Caco-2 (cell line): ENCODE data around the gene TOMM34. TPM values are rescaled to one million over a fixed set of nuclear protein-coding genes. Genes with fewer than 3 reads are reported as not detected.

ENCODE experiments used
- BruUV-seq: library from RNA; stranded (reverse); fragments of 400-500 nt; replicated peaks from 2 replicates; lab custom pipeline; 2021; lab: Mats Ljungman, UMichigan
- CTCF ChIA-PET: fragments of 300-600 bp; sonication (Branson Sonifier 250); formaldehyde crosslinking; loops from one replicate; lab custom pipeline; 2022; ENCODE audit warnings: antibody characterized with exemption; lab: Charles Lee
- POLR2A ChIA-PET: fragments of 300-600 bp; sonication (Branson Sonifier 250); formaldehyde crosslinking; loops from one replicate; lab custom pipeline; 2022; ENCODE audit warnings: antibody characterized with exemption; lab: Charles Lee
- DNase-seq, 2 experiments: peaks; one replicate each; pipeline versions ENCODE4 v3.0.0 to v3.0.0-alpha.2; 2020 to 2022
- H3K27me3 ChIP-seq: replicated peaks from 2 replicates; pipeline ENCODE4 v1.6.0; 2011; ENCODE audit warnings: low read length; ENCODE audit not compliant: control insufficient read depth, insufficient read depth
- H3K36me3 ChIP-seq: 2 replicates; pipeline ENCODE4 v1.5.1; 2011; ENCODE audit warnings: low read length; ENCODE audit not compliant: control insufficient read depth, insufficient read depth
- H3K4me1 ChIP-seq: fragments of 250-450 bp; sonication (Bioruptor Pico); 2 replicates; pipeline ENCODE4 v1.5.1; 2020; ENCODE audit warnings: mild to moderate bottlenecking
- H3K4me3 ChIP-seq: 2 replicates; pipeline ENCODE4 v1.5.1; 2011; ENCODE audit warnings: low read depth, mild to moderate bottlenecking, control low read depth, low read length
- H3K9me3 ChIP-seq: fragments of 250-450 bp; sonication (Bioruptor Pico); 2 replicates; pipeline ENCODE4 v1.5.1; 2020; ENCODE audit warnings: mild to moderate bottlenecking, moderate library complexity
- H3K27ac Mint-ChIP-seq: one replicate; pipeline ENCODE4 v1.8.0; 2022; ENCODE audit warnings: mixed read lengths; ENCODE audit not compliant: unreplicated experiment
- H3K27me3 Mint-ChIP-seq: one replicate; pipeline ENCODE4 v1.8.0; 2022; ENCODE audit warnings: mixed read lengths; ENCODE audit not compliant: insufficient read depth, unreplicated experiment
- H3K36me3 Mint-ChIP-seq: one replicate; pipeline ENCODE4 v1.8.0; 2022; ENCODE audit warnings: mild to moderate bottlenecking, mixed read lengths; ENCODE audit not compliant: insufficient read depth, unreplicated experiment
- H3K4me1 Mint-ChIP-seq: one replicate; pipeline ENCODE4 v1.8.0; 2022; ENCODE audit warnings: low read depth, mixed read lengths; ENCODE audit not compliant: unreplicated experiment
- H3K4me3 Mint-ChIP-seq: one replicate; pipeline ENCODE4 v1.8.0; 2022; ENCODE audit warnings: mild to moderate bottlenecking, moderate library complexity, mixed read lengths; ENCODE audit not compliant: unreplicated experiment
- H3K9me3 Mint-ChIP-seq: one replicate; pipeline ENCODE4 v1.8.0; 2022; ENCODE audit warnings: mixed read lengths; ENCODE audit not compliant: unreplicated experiment
- CTCF ChIP-seq, 2 experiments: fragments of 200-600 bp in 1 of 2; IDR thresholded peaks; 1 replicate in 1 of 2; 2 replicates in 1 of 2; pipeline versions ENCODE4 v1.5.1 to v1.8.0; 2011 to 2022; ENCODE audit warnings: antibody characterized with exemption in 1 of 2, control low read depth in 1 of 2, inconsistent platforms in 1 of 2, low read depth in 1 of 2, low read length in 1 of 2, mild to moderate bottlenecking in 1 of 2, moderate library complexity in 1 of 2; ENCODE audit not compliant: insufficient read depth in 1 of 2, severe bottlenecking in 1 of 2, unreplicated experiment in 1 of 2
- intact Hi-C: fragments of 100-400 bp; cut with micrococcal nuclease; formaldehyde crosslinking; loops from one replicate; pipeline ENCODE4 v1.10.0; 2022; ENCODE audit not compliant: unreplicated experiment
- total RNA-seq: library from RNA; stranded (reverse); gene quantifications from 2 replicates; pipeline ENCODE4 v1.2.3, GENCODE V29; 2022

Gene TOMM34
- total RNA-seq, 1 experiment from 2014 or later, result 139 TPM

GRCh38 chr20:44897133-44897532 lies 63.1 kb downstream of the TOMM34 start:
- TF ChIP-seq CTCF (IDR thresholded peaks at IDR 0.05; ENCODE audit: insufficient read depth in 1 of 2, low read depth in 1 of 2, low read length in 1 of 2, severe bottlenecking in 1 of 2, unreplicated experiment in 1 of 2), result no peak
- Mint-ChIP-seq H3K9me3 (no peaks in the 10 kb centered on the region), H3K27me3 (no peaks in the 10 kb centered on the region), H3K4me3 (no peak overlapping the region), H3K27ac (no peak overlapping the region), H3K4me1 (peaks cover 26% of the 10 kb centered on the region), H3K36me3 (peaks cover 55% of the 10 kb centered on the region)
- H3K27me3 ChIP-seq, result no peaks in the 10 kb centered on the region
- H3K9me3 ChIP-seq, result no peaks in the 10 kb centered on the region
- BruUV-seq, result no TSS peak
- DNase-seq, result no peak
- H3K4me3 ChIP-seq, result no peak overlapping the region
- H3K36me3 ChIP-seq, result peaks cover 5% of the 10 kb centered on the region
- intact Hi-C loops, result no loop called here
- no peaks in the 10 kb centered on the region; the same call in 1 of the 2 replicates for H3K4me1 ChIP-seq
- ChIA-PET POLR2A (interaction anchor here (1.9 kb wide), 1 partner anchor 12 kb away, joined by 7 read pairs; the partner anchor contains the start of gene YWHAB), CTCF (no interaction called here)

GRCh38 chr20:44896583-44896982 lies 63.6 kb downstream of the TOMM34 start:
- CTCF ChIA-PET, result interaction anchor here (0.6 kb wide), 1 partner anchor 8 kb away, joined by 3 read pairs; no protein-coding TSS in a partner anchor
- H3K4me3 Mint-ChIP-seq, result no peak overlapping the region
- TF ChIP-seq CTCF (IDR thresholded peaks at IDR 0.05; ENCODE audit: insufficient read depth in 1 of 2, low read depth in 1 of 2, low read length in 1 of 2, severe bottlenecking in 1 of 2, unreplicated experiment in 1 of 2), result no peak
- intact Hi-C loops, result no loop called here
- POLR2A ChIA-PET, result interaction anchor here (1.9 kb wide), 1 partner anchor 11 kb away, joined by 7 read pairs; the partner anchor contains the start of gene YWHAB
- peaks cover 54% of the 10 kb centered on the region for H3K36me3 Mint-ChIP-seq
- H3K4me3 ChIP-seq, result no peak overlapping the region
- no peaks in the 10 kb centered on the region for H3K27me3 Mint-ChIP-seq
- no peaks in the 10 kb centered on the region for H3K9me3 ChIP-seq
- no TSS peak for BruUV-seq
- 0 out of 2 replicates have a peak, but pooled peaks cover 3% of the 10 kb centered on the region for H3K36me3 ChIP-seq
- no peak for DNase-seq
- H3K27me3 ChIP-seq, result no peaks in the 10 kb centered on the region
- no peaks in the 10 kb centered on the region for H3K9me3 Mint-ChIP-seq
- H3K4me1 Mint-ChIP-seq, result peaks cover 24% of the 10 kb centered on the region
- no peaks in the 10 kb centered on the region; the same call in 1 of the 2 replicates for H3K4me1 ChIP-seq
- H3K27ac Mint-ChIP-seq, result no peak overlapping the region

GRCh38 chr20:44894959-44895358 lies 65.2 kb downstream of the TOMM34 start:
- Mint-ChIP-seq H3K27me3 (no peaks in the 10 kb centered on the region), H3K36me3 (peaks cover 55% of the 10 kb centered on the region), H3K27ac (no peak overlapping the region), H3K4me1 (peaks cover 20% of the 10 kb centered on the region), H3K9me3 (no peaks in the 10 kb centered on the region), H3K4me3 (no peak overlapping the region)
- no peaks in the 10 kb centered on the region for H3K27me3 ChIP-seq
- DNase-seq, result no peak
- H3K4me3 ChIP-seq, result no peak overlapping the region
- no TSS peak for BruUV-seq
- no peaks in the 10 kb centered on the region; the same call in 1 of the 2 replicates for H3K4me1 ChIP-seq
- H3K36me3 ChIP-seq, result no peaks in the 10 kb centered on the region
- TF ChIP-seq CTCF (IDR thresholded peaks at IDR 0.05; ENCODE audit: insufficient read depth in 1 of 2, low read depth in 1 of 2, low read length in 1 of 2, severe bottlenecking in 1 of 2, unreplicated experiment in 1 of 2), result no peak
- ChIA-PET POLR2A (interaction anchor here (1.0 kb wide), 1 partner anchor 10 kb away, joined by 5 read pairs; the partner anchor contains the start of gene YWHAB), CTCF (interaction anchor here (1.1 to 1.9 kb wide), 2 partner anchors 9 to 147 kb away, joined by 4 to 5 read pairs; partner anchors contain the start of gene YWHAB)
- H3K9me3 ChIP-seq, result no peaks in the 10 kb centered on the region
- intact Hi-C loops, result no loop called here

Other genes with a start within 250 kb of the TOMM34 start
- gene CCN5, start 245.0 kb downstream of the TOMM34 start, total RNA-seq, result not detected in 2 replicates
- 2.9 and 3.4 TPM in 2 replicates for gene KCNK15, start 214.5 kb downstream of the TOMM34 start, total RNA-seq
- 7.8 and 9.0 TPM in 2 replicates for gene RIMS4, start 149.9 kb downstream of the TOMM34 start, total RNA-seq
- gene YWHAB, start 74.7 kb downstream of the TOMM34 start, total RNA-seq, result 522 and 539 TPM in 2 replicates
- 242 and 255 TPM in 2 replicates for gene PABPC1L, start 50.3 kb downstream of the TOMM34 start, total RNA-seq
- gene STK4, start 6.1 kb upstream of the TOMM34 start, total RNA-seq, result 68.3 and 74.7 TPM in 2 replicates
- 0.09 TPM in 1 of 2 replicates, not detected in the other for gene KCNS1, start 140.7 kb upstream of the TOMM34 start, total RNA-seq
- gene WFDC5, start 154.8 kb upstream of the TOMM34 start, total RNA-seq, result not detected in 2 replicates
- not detected in 2 replicates for gene WFDC12, start 164.1 kb upstream of the TOMM34 start, total RNA-seq
- gene PI3, start 214.5 kb upstream of the TOMM34 start, total RNA-seq, result 3.7 and 6.8 TPM in 2 replicates
- gene SEMG1, start 246.6 kb upstream of the TOMM34 start, total RNA-seq, result not detected in 2 replicates